GM18907 (cell line): Measurements from ENCODE around the gene NKAIN2.

Experiments
- ATAC-seq: cut with Tn5 transposase; IDR thresholded peaks from one replicate; pipeline ENCODE4 v1.9.1; 2021; ENCODE audit warnings: mild to moderate bottlenecking, moderate library complexity; ENCODE audit not compliant: unreplicated experiment

NKAIN2 gene

DNA sequence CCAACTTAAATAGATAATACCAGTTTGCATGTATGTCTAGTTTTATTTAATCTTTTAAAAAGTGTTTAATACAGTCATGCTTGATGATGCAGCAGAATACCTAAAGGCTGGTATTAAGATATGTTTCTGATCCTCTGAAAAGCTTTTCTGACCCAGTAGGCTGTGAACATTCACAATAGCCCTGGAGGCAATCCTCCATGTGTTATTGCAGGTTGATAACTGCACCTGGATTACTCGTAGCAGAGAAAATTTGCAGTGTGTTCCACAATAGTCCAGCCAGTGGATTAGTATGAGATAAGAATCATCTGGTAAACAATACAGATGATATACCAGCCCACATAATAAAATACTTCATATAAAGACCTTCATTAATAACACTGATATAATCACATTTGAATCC is 979.7 kb downstream of the NKAIN2 start:
- ATAC-seq = no peak

DNA sequence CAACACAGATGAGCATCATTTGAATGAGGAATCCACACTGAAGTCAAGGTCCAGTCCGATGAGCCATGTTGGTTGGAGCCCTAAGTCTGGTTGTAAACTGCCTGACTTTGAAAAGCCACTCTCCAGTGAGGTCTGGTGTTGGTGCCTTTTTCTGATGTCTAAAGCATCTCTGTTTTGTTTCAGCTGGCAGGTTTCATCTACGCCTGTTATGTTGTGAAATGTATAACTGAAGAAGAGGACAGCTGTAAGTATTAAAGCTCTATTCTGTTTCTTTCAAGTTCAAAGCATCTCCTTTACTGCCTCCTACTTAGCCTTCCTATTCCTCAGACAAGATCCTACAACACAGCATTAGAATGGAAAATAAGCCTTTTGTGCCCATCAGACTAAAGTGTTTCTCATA is 987.5 kb downstream of the NKAIN2 start:
- ATAC-seq = no peak

- ATAC-seq = no peak
Observed at GRCh38 chr6:124792386-124792785, 988.7 kb downstream of the NKAIN2 start.

DNA sequence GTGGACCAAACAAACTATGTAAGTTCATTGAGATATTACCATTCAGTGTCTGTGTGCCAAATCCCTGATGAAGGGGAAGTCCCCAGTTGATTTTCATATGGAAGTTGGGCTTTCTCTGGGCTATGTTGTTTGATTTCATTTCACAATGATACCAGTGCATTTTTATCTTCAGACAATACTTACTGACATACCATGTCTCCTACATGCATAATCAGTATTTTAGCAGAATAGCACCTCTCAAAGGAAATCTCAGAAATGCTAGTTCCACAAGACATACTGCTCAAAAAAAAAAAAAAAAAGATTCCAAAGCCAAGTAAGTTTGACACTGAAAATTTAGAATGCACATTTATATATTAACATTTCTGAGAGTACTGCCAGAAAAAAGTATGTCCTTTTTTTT is 989.7 kb downstream of the NKAIN2 start:
- no peak for ATAC-seq

- peak; percentile 46 for ATAC-seq
Observed at GRCh38 chr6:124795643-124796463, 992.2 kb downstream of the NKAIN2 start.

DNA sequence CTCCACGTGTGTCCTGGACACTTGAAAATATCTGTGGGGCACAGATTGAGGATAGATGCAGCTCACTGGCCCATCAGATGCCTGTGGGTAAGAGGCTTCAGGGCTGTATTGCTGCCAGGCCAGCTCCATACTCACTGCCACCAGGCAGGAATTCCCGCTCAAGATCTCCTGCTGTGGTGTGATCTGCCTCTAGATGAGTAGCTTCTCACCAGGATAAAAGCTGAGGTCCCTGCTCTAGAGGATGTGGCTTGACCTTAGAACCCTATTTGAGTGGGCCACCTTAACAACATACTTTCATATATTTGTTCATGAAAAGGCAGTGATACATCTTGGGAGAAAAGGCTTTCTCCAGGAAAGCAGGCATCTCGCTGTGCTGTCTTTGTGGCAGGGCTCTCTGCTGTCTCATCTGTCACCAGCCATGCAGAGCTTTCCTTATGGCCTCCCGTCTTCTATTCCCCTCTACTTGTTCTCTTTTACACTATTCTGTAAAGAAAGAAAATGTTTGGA is 992.9 kb downstream of the NKAIN2 start:
- ATAC-seq = no peak

- ATAC-seq = no peak
Observed at GRCh38 chr6:124797224-124797623, 993.6 kb downstream of the NKAIN2 start.

DNA sequence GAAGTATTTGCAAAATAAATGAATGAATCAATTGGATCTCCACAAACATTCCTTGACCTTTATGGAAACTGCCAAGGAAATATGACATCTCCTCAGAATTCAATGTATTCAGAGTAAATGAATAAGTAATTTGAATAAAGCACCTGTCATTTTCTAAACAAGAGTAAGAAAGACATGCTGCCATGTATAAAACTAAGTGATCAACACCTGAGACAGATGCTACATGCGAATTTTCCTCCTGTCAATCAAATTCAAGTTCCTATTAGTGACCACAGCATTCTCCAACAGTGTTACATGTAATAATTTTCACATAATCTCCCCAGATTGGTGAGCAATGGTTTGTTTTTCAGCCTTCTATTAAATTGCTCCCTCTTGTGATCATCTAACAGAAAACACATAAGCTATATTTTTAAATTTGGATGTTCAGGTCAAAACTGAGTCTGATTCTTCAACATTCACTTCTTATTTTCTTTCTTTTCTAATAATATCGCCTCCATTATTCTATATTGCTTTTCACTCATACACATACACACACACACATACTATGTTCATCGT is 995.4 kb downstream of the NKAIN2 start:
- no peak for ATAC-seq

- no peak for ATAC-seq
Observed at GRCh38 chr6:124799638-124800037, 996.0 kb downstream of the NKAIN2 start.

GRCh38 chr6:124800222-124800621 is 996.6 kb downstream of the NKAIN2 start:
- no peak for ATAC-seq

- ATAC-seq = no peak
Observed at GRCh38 chr6:124812067-124812466, 1008.4 kb downstream of the NKAIN2 start.

- no peak for ATAC-seq
Observed at GRCh38 chr6:124819346-124819745, 1015.7 kb downstream of the NKAIN2 start.

DNA sequence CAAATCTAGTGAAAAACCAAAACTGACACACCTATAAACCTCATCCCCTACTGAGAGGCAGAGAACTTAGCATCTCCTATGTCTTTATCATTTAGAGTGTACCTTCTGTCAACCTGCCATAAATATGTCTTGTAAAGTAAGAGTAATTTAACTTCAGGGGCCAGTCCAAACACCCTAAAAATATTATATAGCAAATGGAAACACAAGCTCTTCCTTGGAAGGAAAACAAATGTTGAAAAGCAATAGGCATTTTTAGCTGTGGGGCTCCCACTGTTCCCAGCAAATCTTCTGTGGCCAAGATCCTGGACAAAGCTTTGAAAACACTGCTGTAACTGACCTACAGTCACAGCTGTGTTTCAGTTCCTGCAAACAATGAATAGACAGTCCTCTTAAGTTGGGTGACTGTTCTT is 1018.5 kb downstream of the NKAIN2 start:
- no peak for ATAC-seq

DNA sequence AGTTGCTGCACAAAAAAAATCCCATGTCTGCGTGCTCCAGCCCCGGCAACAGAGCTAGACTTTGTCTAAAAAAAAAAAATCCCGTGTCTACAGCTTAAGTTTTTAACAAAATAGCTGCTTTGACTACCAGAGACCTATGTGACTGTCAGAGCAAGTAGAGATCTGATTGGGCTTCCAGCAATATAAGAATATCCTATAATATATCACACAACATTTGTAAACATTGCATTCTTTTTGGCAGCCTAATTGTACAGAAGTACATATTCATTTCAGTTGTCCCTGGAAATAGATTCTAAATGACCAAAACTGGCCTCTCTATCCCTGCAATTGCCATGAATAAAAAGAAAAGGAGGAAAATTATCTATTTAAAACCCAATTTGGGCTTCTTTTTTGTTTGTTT is 1019.1 kb downstream of the NKAIN2 start:
- ATAC-seq = no peak

DNA sequence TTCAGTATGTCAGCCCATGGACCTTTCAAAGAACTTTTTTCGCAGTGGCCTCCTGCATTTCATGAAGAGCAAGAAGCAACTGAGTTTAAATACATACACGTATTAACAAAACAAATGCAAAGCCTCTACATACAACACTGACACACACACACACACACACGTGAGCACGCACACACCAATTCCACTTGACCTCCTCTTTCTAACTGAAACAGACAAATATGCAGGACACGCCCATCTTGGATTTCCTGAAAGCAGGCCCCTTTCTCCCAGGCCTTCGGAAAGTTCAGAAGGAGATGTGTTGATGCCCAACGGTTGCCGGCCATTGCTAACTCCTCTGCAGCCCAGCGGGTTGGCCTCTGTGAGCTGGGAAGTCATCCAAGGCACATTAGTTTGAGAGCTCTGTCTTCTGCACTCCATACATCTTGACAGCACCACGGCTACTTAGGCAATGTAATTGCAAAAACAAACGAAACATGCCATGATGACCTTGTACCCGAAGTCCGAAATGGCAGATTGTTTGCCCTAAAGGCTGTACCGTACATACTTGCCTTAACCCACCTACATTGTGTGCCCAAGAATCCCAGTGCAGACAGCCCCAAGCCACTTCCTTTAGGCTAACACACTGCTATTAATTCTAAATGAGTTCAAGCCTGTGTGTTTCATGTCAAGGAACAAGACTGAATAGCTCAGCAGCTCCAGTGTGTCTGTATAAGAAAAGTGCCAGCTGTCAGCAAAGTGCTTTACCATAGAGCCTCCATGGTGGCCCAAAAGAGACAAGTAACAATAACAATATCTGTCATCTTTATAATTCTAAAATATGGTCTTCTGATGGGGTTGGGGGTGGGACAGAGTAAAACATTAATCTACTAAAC is 1019.8 kb downstream of the NKAIN2 start:
- ATAC-seq = no peak

DNA sequence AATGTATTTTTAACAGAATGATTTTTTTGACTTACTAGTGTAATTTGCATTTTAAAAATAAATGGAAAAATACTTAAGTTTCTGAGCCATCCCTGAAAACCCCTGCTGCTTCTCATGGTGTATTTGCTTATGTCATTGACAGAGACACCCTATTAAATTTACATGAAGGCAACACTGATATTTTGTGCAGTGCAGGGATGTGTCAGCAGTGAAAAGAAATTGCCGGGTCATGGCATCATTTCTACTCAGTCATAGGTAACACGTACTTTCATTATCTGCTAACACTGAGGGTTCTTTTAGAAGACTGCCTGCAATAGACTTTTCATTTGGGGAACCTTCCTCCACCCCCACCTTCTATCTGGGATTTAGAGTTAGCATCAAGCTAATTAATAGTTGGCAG is 1021.9 kb downstream of the NKAIN2 start:
- no peak for ATAC-seq

GRCh38 chr6:124829822-124830221 is 1026.2 kb downstream of the NKAIN2 start:
- no peak for ATAC-seq

DNA sequence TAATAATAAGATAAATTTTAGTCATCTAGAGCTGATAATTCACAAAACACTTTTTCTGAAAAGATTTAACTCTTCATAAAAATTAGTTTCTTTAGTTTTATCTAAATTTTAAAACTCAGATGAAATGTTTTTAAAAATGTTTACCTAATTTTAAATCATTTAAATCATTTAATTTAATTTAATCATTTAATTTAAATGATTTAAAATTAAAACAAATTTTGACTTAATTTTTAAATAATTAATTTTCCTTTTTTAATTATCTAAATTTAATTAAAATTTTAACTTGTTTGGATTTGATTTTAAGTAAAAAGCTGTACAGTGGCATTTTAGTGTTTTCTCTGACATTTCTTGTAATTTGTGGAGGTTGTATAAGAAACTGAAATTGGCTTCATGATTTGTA is 1026.8 kb downstream of the NKAIN2 start:
- ATAC-seq = no peak

DNA sequence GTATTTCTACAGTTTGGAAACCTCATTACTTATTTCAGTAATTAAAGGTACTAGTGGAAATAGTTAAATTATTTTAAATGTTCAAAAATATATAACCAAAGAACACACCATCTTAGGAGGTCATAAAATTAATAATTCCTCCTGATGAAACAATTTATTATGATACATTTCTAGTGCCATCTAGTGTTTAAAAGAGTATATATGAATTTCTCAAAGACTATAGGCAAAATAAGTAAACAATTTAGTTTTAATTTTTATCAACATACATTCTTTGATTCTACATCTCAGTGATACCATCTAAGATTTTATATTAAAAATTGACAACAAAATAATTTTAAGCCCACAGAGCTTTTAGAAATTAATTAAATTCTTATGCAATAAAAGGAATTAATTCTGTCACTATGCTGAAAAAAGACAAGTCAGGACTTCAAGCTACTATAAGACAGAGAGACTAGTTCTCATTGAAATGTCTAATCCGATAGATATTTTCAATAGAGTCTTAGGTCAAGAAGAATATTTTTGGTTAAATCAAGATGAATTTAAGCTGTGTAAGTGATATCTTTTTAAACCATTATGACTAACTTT is 1050.8 kb downstream of the NKAIN2 start:
- no peak for ATAC-seq

DNA sequence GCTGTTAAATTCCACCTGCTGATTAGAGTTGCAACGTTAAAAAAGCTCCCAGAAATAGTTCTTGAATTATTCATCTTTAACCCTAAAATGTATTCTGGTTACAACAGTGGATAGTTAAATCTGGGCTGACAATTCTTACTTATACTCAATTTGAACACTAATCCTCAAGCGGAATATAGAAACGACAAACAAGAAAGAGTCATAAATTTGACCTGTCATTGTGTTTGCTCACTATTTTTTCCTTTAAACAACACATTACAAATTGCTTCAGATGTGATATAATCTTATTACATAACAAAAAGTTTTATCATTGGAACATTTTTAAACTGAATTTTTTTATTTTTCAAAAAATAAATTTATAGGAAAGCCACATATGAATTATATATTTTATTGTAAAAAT is 1054.1 kb downstream of the NKAIN2 start:
- no peak for ATAC-seq

DNA sequence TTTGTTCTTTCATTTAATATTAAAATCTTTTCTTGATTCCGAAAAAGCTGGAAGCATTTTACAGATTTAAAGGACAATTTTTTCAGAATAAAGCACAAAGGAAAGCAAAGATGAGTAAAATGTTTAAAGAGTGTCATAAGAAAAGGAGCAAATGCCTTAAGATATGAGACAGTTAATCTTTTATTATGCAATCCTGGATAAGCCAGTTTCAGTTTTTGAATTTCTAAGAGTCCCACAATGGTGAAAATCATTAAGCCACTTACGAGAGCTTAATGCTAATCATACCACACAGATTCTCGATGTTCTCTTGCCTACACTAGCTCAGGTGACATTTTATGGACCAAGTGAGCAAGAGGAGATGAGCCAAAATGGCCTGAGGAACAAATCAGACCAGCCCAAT is 1054.9 kb downstream of the NKAIN2 start:
- ATAC-seq = no peak
